ENCODE data around the gene MKLN1. TPM values are rescaled to one million over a fixed set of nuclear protein-coding genes. Genes with fewer than 3 reads are reported as not detected.
A peak's percentile ranks its signal among the peaks of the same experiment; 100 is the strongest.

Gene MKLN1
- total RNA-seq, 1 experiment from 2014 or later: 34.3 TPM

GRCh38 chr7:131409129-131409766 is 81.6 kb downstream of the MKLN1 start:
- TF ChIP-seq, protein P1, sequence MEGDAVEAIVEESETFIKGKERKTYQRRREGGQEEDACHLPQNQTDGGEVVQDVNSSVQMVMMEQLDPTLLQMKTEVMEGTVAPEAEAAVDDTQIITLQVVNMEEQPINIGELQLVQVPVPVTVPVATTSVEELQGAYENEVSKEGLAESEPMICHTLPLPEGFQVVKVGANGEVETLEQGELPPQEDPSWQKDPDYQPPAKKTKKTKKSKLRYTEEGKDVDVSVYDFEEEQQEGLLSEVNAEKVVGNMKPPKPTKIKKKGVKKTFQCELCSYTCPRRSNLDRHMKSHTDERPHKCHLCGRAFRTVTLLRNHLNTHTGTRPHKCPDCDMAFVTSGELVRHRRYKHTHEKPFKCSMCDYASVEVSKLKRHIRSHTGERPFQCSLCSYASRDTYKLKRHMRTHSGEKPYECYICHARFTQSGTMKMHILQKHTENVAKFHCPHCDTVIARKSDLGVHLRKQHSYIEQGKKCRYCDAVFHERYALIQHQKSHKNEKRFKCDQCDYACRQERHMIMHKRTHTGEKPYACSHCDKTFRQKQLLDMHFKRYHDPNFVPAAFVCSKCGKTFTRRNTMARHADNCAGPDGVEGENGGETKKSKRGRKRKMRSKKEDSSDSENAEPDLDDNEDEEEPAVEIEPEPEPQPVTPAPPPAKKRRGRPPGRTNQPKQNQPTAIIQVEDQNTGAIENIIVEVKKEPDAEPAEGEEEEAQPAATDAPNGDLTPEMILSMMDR (conservative IDR thresholded peaks at IDR 0.05): no peak
- no CpG with 5 or more reads among the region's 5 CpGs for WGBS (ENCODE audit: extremely low coverage, insufficient read length, low lambda C conversion rate)
- peak overlapping the region; percentile 73 to 98 (median 85); a peak in 6 of 7 replicates for H3K27ac Mint-ChIP-seq

More at GRCh38 chr7:131409129-131409766, 81.6 kb downstream of the MKLN1 start:
- no peak overlapping the region for H3K14ac ChIP-seq (ENCODE audit: insufficient read depth, low read length)
- H2BK12ac ChIP-seq (ENCODE audit: insufficient read length, low read depth, low read length): no peak overlapping the region
- no peaks in the 10 kb centered on the region for H3K27me3 ChIP-seq (ENCODE audit: insufficient read depth, low read length)
- DNase-seq: no peak
- H3K4me1 ChIP-seq (ENCODE audit: insufficient read depth, low read length): peaks cover 2% of the 10 kb centered on the region; the same call in 1 of the 2 replicates
- peak overlapping the region; percentile 64 for H3K27ac ChIP-seq (ENCODE audit: insufficient read length, low read depth, low read length)
- no peaks in the 10 kb centered on the region for H3K79me2 ChIP-seq (ENCODE audit: insufficient read depth, low read length)
- no peaks in the 10 kb centered on the region for H3K9me3 ChIP-seq (ENCODE audit: control insufficient read depth, low read depth, low read length)
- H3K4ac ChIP-seq (ENCODE audit: low read depth, low read length): no peak overlapping the region
- no peak overlapping the region for H2BK5ac ChIP-seq (ENCODE audit: insufficient read length, low read length)
- no peak overlapping the region for H3K23ac ChIP-seq (ENCODE audit: insufficient read length, low read depth, low read length)
- H2AFZ ChIP-seq (ENCODE audit: low read length): no peak overlapping the region
- H4K20me1 ChIP-seq (ENCODE audit: control insufficient read depth, insufficient read depth, insufficient read length): no peaks in the 10 kb centered on the region
- H4K91ac ChIP-seq (ENCODE audit: insufficient read length, low read depth, low read length): no peak overlapping the region
- H3K36me3 Mint-ChIP-seq (ENCODE audit: insufficient read depth in 1 of 3, low read depth in 3 of 3): peaks cover 6 to 19% (median 12%) of the 10 kb centered on the region in 3 experiments; a peak in 6 of 7 replicates
- peaks cover 36 to 42% of the 10 kb centered on the region in 2 experiments for H3K4me1 Mint-ChIP-seq
- H3K4me2 ChIP-seq (ENCODE audit: insufficient read depth, insufficient read length, low read length): peak overlapping the region; percentile 17
- no peak overlapping the region for H4K8ac ChIP-seq (replicated peaks; ENCODE audit: insufficient read length, low read depth, low read length)
- H3K27me3 Mint-ChIP-seq (ENCODE audit: low read depth): no peaks in the 10 kb centered on the region
- no peak overlapping the region for H3T11ph ChIP-seq (ENCODE audit: low read length)
- H3K9me3 Mint-ChIP-seq: no peaks in the 10 kb centered on the region
- no peak overlapping the region for H3K18ac ChIP-seq (ENCODE audit: insufficient read length, low read depth, low read length)
- no peak overlapping the region for H4K5ac ChIP-seq (ENCODE audit: insufficient read length, low read depth, low read length)
- H3K56ac ChIP-seq (ENCODE audit: insufficient read length, low read depth, low read length): no peak overlapping the region
- no peak overlapping the region for H2BK15ac ChIP-seq (ENCODE audit: low read depth, low read length)
- H2BK20ac ChIP-seq (ENCODE audit: low read depth, low read length, poor library complexity, severe bottlenecking): no peak overlapping the region
- H3K9ac ChIP-seq (ENCODE audit: extremely low read depth, insufficient read length, low read length): no peak overlapping the region
- H3K4me3 Mint-ChIP-seq: peak overlapping the region in 1 of 2 experiments; percentile 44; a peak in 2 of 5 replicates
- no peaks in the 10 kb centered on the region for H3K23me2 ChIP-seq (ENCODE audit: insufficient read length, low read depth, low read length, poor library complexity, severe bottlenecking)
- no peaks in the 10 kb centered on the region for H3K79me1 ChIP-seq (ENCODE audit: insufficient read depth, low read depth, low read length, poor library complexity, severe bottlenecking)
- H2AK5ac ChIP-seq (ENCODE audit: insufficient read length, low read length): no peak overlapping the region
- no peak overlapping the region for H2BK120ac ChIP-seq (ENCODE audit: low read depth, low read length, poor library complexity, severe bottlenecking)
